ENCODE results near the gene TMEM213. TPM values are rescaled to one million over a fixed set of nuclear protein-coding genes. Genes with fewer than 3 reads are reported as not detected.

Gene TMEM213
- total and polyA plus RNA-seq, 2 of the 13 experiments (the other 11 are each of a cell fraction or from before 2014, with no cell fraction given), result not detected

GRCh38 chr7:138752518-138753149 is 45.2 kb upstream of the TMEM213 start (continued):
- TF ChIP-seq RFXAP (CRISPR knock-in tag; IDR thresholded peaks at IDR 0.05; ENCODE audit: borderline replicate concordance), result no peak
- TF ChIP-seq AHR (CRISPR knock-in tag; IDR thresholded peaks at IDR 0.05), result no peak
- no peak for TF ChIP-seq ZBTB33 (CRISPR knock-in tag; IDR thresholded peaks at IDR 0.05)
- TF ChIP-seq DPF2 (CRISPR knock-in tag; IDR thresholded peaks at IDR 0.05; ENCODE audit: borderline replicate concordance, low read depth), result no peak
- no peak for TF ChIP-seq MAFF (IDR thresholded peaks at IDR 0.05; ENCODE audit: low read depth, low read length)
- TF ChIP-seq ISL2 (CRISPR knock-in tag; IDR thresholded peaks at IDR 0.05), result 0 out of 2 replicates have a peak, but pooled peaks have one; percentile 32
- no peak for TF ChIP-seq ZSCAN21 (CRISPR knock-in tag; IDR thresholded peaks at IDR 0.05; ENCODE audit: borderline replicate concordance)
- TF ChIP-seq SALL1 (CRISPR knock-in tag; IDR thresholded peaks at IDR 0.05), result peak; percentile 87
- no peak for TF ChIP-seq ZNF280B (CRISPR knock-in tag; IDR thresholded peaks at IDR 0.05; ENCODE audit: borderline replicate concordance)
- no peak for TF ChIP-seq NFE2L2 (IDR thresholded peaks at IDR 0.05; ENCODE audit: low read length)
- TF ChIP-seq ATF5 (CRISPR knock-in tag; IDR thresholded peaks at IDR 0.05; ENCODE audit: low read depth), result no peak
- TF ChIP-seq ZBTB42 (CRISPR knock-in tag; IDR thresholded peaks at IDR 0.05), result no peak
- no peak for TF ChIP-seq POGK (CRISPR knock-in tag; conservative IDR thresholded peaks at IDR 0.05)
- no peak for TF ChIP-seq MZF1 (CRISPR knock-in tag; IDR thresholded peaks at IDR 0.05; ENCODE audit: borderline replicate concordance)
- TF ChIP-seq KIAA2018 (CRISPR knock-in tag; IDR thresholded peaks at IDR 0.05; ENCODE audit: borderline replicate concordance), result no peak

Measured in HepG2 (cell line).